Left lung (tissue), 10 donors: Measurements from ENCODE around the gene COL17A1. TPM values are rescaled to one million over a fixed set of nuclear protein-coding genes. Genes with fewer than 3 reads are reported as not detected.

Experiments used
- ATAC-seq: fragments of 200-7000 bp; cut with Tn5 transposase; one replicate; pipeline ENCODE4 v1.9.1; 2020; ENCODE audit warnings: moderate library complexity
- DNase-seq, 4 donors: peaks; one replicate each; pipeline ENCODE4 v3.0.0-alpha.2; 2013 to 2020
- H3K27ac ChIP-seq, 2 donors: fragments of 200-600 bp; sonication (generic) in 1 of 2; one replicate each; pipeline versions ENCODE4 v1.5.0 to v1.8.0; 2020 to 2021
- H3K27me3 ChIP-seq, 2 donors: fragments of 200-600 bp; sonication (generic) in 1 of 2; one replicate each; pipeline versions ENCODE4 v1.5.0 to v1.8.0; 2020 to 2021
- H3K36me3 ChIP-seq, 2 donors: fragments of 200-600 bp; sonication (generic) in 1 of 2; one replicate each; pipeline versions ENCODE4 v1.5.0 to v1.8.0; 2020 to 2021
- H3K4me1 ChIP-seq, 2 donors: fragments of 200-600 bp; one replicate each; pipeline ENCODE4 v1.8.0; 2021
- H3K4me3 ChIP-seq, 2 donors: fragments of 200-600 bp; sonication (generic) in 1 of 2; one replicate each; pipeline versions ENCODE4 v1.5.0 to v1.8.0; 2020 to 2021; ENCODE audit warnings: mild to moderate bottlenecking in 1 of 2
- H3K9me3 ChIP-seq, 2 donors: fragments of 200-600 bp; sonication (generic) in 1 of 2; one replicate each; pipeline versions ENCODE4 v1.5.0 to v1.8.0; 2020 to 2021
- CTCF ChIP-seq, 2 donors: fragments of 200-600 bp; sonication (generic) in 1 of 2; IDR thresholded peaks; one replicate each; pipeline versions ENCODE4 v1.5.0 to v1.8.0; 2021; ENCODE audit warnings: antibody characterized with exemption in 2 of 2
- intact Hi-C, 2 donors: fragments of 100-400 bp; cut with DNase I; formaldehyde crosslinking; loops; one replicate each; pipeline versions ENCODE4 v1.11.2 to v1.14.2; 2022
- polyA plus RNA-seq, 6 donors: library from polyadenylated mRNA; unstranded; fragments of 120-200 nt; gene quantifications; one replicate each; pipeline ENCODE4 v1.2.1, GENCODE V29; 2013; ENCODE audit not compliant: insufficient read length in 6 of 6
- total RNA-seq, 2 donors: library from RNA; stranded (reverse); fragmentation: NEBNext Ultra II Directional; extraction: Animal tissue kit (Norgen Biotek cat#: 25700); gene quantifications; one replicate each; pipeline ENCODE4 v1.2.1, GENCODE V29; 2021
- donor health status: DM: no; HTN: yes; CAD: no.
- donor health status: DM: no; HTN: no; CAD: no.

The COL17A1 gene
- total and polyA plus RNA-seq, 8 donors, result 0.32 to 43.4 (median 0.71) TPM

GRCh38 chr10:104104418-104104817 is 18.7 kb upstream of the COL17A1 start:
- intact Hi-C loops, result no loop called here
- Histone ChIP-seq H3K4me1 (no peaks in the 10 kb centered on the region), H3K9me3 (no peaks in the 10 kb centered on the region), H3K36me3 (no peaks in the 10 kb centered on the region), H3K4me3 (no peak overlapping the region), H3K27me3 (no peaks in the 10 kb centered on the region), H3K27ac (no peak overlapping the region)
- DNase-seq, result no peak
- no peak for TF ChIP-seq CTCF (IDR thresholded peaks at IDR 0.05)
- ATAC-seq, result no peak

GRCh38 chr10:104103956-104104355 is 18.3 kb upstream of the COL17A1 start:
- Histone ChIP-seq H3K27ac (no peak overlapping the region), H3K9me3 (no peaks in the 10 kb centered on the region), H3K36me3 (no peaks in the 10 kb centered on the region), H3K27me3 (no peaks in the 10 kb centered on the region), H3K4me1 (no peaks in the 10 kb centered on the region), H3K4me3 (no peak overlapping the region)
- intact Hi-C loops, result no loop called here
- DNase-seq (no peak), ATAC-seq (no peak)
- TF ChIP-seq CTCF (IDR thresholded peaks at IDR 0.05), result no peak

GRCh38 chr10:104101902-104102301 is 16.2 kb upstream of the COL17A1 start:
- intact Hi-C loops, result no loop called here
- no peaks in the 10 kb centered on the region for H3K36me3 ChIP-seq
- no peak for TF ChIP-seq CTCF (IDR thresholded peaks at IDR 0.05)
- ATAC-seq (no peak), DNase-seq (no peak)
- no peak overlapping the region for H3K27ac ChIP-seq
- H3K27me3 ChIP-seq, result no peaks in the 10 kb centered on the region
- no peaks in the 10 kb centered on the region for H3K9me3 ChIP-seq
- H3K4me1 ChIP-seq, result no peaks in the 10 kb centered on the region
- no peak overlapping the region for H3K4me3 ChIP-seq

GRCh38 chr10:104100795-104101194 is 15.1 kb upstream of the COL17A1 start:
- DNase-seq, result no peak
- Histone ChIP-seq H3K36me3 (no peaks in the 10 kb centered on the region), H3K9me3 (no peaks in the 10 kb centered on the region), H3K27me3 (no peaks in the 10 kb centered on the region), H3K4me3 (no peak overlapping the region), H3K27ac (no peak overlapping the region), H3K4me1 (no peaks in the 10 kb centered on the region)
- no peak for ATAC-seq
- TF ChIP-seq CTCF (IDR thresholded peaks at IDR 0.05), result no peak
- intact Hi-C loops, result no loop called here

- Histone ChIP-seq H3K4me3 (no peak overlapping the region), H3K27ac (no peak overlapping the region), H3K36me3 (no peaks in the 10 kb centered on the region), H3K9me3 (no peaks in the 10 kb centered on the region), H3K27me3 (no peaks in the 10 kb centered on the region), H3K4me1 (no peaks in the 10 kb centered on the region)
- TF ChIP-seq CTCF (IDR thresholded peaks at IDR 0.05), result no peak
- intact Hi-C loops, result no loop called here
- DNase-seq, result no peak
- no peak for ATAC-seq
Observed at GRCh38 chr10:104099941-104100340, 14.3 kb upstream of the COL17A1 start.
